ENCODE data around the gene PSG2.
"Not testable (repeated sequence)": the region's sequence is repeated elsewhere in the genome, so short reads cannot be mapped to it uniquely, and the experiment has no call there.

The PSG2 gene

GRCh38 chr19:43062418-43062817 lies 20.1 kb downstream of the PSG2 start:
- DNase-seq, result not testable (repeated sequence)

- DNase-seq, result not testable (repeated sequence)
These were observed 21.2 kb downstream of the PSG2 start for GRCh38 chr19:43061326-43061725.

- DNase-seq, result not testable (repeated sequence)
These were observed 22.2 kb downstream of the PSG2 start for GRCh38 chr19:43060254-43060653.

DNA sequence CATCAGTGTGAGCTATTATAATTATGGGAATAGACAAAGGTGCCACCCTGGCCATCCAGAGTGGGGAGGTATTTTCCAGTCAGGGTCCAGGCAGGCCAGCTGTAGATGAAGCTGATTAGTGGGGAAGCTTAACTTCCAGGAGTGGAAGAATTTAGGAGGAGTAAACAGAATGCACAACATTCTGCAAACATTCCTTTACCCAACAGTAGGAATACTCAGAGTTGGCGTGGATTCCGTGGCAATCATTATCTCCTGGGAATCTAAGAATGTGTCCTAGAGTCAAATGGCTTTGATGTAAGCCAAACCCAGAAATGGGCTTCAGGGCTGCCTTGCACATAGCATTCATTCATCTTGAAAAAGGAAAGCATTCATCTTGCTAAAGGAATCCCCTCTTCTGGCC lies 23.0 kb downstream of the PSG2 start:
- not testable (repeated sequence) for DNase-seq

GRCh38 chr19:43058440-43058839 lies 24.1 kb downstream of the PSG2 start:
- DNase-seq, result not testable (repeated sequence)

- DNase-seq, result not testable (repeated sequence)
These were observed 34.5 kb downstream of the PSG2 start for GRCh38 chr19:43047966-43048365.

DNA sequence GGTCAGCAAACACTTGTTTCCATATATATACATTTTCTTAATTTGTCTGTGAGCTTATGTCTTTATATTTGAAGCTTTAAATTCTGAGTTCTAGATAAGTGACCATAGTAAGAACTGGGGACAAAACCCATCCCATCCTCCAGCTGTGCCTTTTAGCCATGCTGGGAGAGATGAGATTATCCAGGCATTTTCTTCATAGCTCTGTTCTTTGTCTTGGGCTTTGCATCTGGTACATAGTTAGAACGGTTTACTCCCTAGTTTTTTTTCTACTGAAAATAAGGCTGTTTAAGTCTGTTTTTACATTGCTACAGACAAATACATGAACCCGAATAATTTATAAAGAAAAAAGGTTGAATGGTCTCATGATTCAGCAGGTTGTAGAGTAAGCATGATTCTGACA lies 35.9 kb downstream of the PSG2 start:
- not testable (repeated sequence) for DNase-seq

- DNase-seq, result not testable (repeated sequence)
These were observed 38.9 kb downstream of the PSG2 start for GRCh38 chr19:43043492-43044180.

DNA sequence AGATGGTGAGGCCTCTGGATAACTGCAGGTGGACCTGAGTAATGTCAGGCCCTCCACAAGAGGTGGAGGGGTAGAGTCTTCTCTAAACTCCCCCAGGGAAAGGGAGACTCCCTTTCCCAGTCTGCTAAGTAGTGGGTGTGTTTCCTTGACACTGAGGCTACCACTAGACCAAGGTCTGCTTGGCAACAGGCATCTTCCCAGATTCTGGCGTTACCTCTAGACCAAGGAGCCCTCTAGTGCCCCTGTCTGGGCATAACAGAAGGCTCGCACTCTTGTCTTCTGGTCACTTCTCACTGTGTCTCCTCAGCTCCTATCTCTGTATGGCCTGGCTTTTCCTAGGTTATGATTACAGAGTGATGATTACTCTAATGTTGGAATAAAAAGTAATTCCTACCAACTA lies 50.9 kb downstream of the PSG2 start:
- not testable (repeated sequence) for DNase-seq

DNA sequence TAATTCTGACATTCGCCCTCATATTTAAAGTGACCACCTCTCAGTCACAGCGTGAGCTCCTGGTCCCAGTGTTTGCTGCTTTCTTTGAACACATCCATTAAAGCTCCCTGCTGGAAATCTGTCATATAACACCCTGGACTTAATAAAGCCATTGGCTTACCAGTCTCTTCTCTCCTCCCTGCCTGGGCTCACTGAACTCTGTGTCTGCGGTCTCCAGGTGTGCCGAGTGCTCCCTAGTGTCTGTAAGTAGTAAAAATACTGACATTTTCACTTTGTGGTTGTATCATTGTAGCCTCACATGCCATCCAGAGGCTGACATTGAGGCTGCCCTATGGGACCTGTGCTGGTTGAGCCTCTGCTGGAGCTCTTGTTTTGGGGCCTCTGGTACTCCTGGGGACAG lies 53.6 kb downstream of the PSG2 start:
- DNase-seq, result no peak

- not testable (repeated sequence) for DNase-seq
These were observed 54.5 kb downstream of the PSG2 start for GRCh38 chr19:43027985-43028384.

DNA sequence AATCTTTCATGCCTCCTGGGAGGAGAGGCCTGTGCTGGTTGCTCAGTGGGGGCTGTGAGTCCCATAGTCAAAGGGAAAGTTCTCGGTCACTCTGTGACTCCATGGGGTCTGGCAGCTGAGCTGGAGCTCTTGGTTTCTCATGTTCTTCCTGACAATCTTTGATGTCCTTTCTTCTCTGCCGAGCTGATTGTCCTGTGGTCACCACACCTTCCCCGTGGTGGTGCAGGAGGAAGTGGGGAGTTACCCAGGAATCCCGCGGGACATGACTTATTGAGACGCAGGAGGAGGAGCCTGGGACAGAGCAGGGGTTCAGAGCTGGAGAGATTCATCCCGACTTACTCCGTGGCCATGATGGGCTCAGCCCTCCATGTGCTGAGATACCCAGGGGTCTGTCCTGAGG lies 55.4 kb downstream of the PSG2 start:
- DNase-seq, result not testable (repeated sequence)

DNA sequence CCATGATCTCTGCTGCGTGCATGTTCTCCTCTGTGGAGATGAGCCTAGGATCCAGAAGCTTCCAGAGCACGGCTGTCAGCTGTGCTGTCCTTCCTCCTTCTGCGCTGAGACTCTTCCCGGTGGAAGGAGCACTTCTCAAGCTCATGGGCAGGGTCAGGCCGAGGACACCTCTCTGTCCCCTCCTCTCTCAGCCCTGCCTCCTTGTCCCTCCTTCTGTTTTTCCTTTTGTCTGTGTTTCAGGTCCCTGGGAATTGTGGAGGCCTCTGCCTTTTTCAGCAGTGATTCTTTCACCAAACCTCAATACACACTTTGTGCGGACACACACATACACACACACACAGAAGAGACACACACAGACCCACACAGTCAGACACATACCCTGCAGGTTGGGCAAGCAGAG lies 56.1 kb downstream of the PSG2 start, which contains the start of gene PSG11:
PSG11 (minus strand) TSS at position 101 of the 400 bp plus-strand sequence; CDS start at position 4, 97 bp downstream.
- DNase-seq, result not testable (repeated sequence)

GRCh38 chr19:43022098-43022497 lies 60.4 kb downstream of the PSG2 start:
- DNase-seq, result not testable (repeated sequence)

GRCh38 chr19:43021629-43022028 lies 60.9 kb downstream of the PSG2 start:
- DNase-seq, result not testable (repeated sequence)

GRCh38 chr19:43019588-43019987 lies 62.9 kb downstream of the PSG2 start:
- not testable (repeated sequence) for DNase-seq
